ENCODE data around the gene SEPTIN1. TPM values are rescaled to one million over a fixed set of nuclear protein-coding genes. Genes with fewer than 3 reads are reported as not detected.

Gene SEPTIN1
- total RNA-seq, 2 donors from 2014 or later, result 1.1 to 2.3 TPM

- TF ChIP-seq CTCF (conservative IDR thresholded peaks at IDR 0.05), result no peak
- DNase-seq, result no peak
- peaks cover 4% of the 10 kb centered on the region for H3K27me3 Mint-ChIP-seq (ENCODE audit: insufficient read depth)
- Histone ChIP-seq H3K4me3 (ENCODE audit: low read length) (peak overlapping the region; percentile 93), H3K9me3 (ENCODE audit: control insufficient read depth, low read length) (no peaks in the 10 kb centered on the region), H3K36me3 (ENCODE audit: control insufficient read depth, insufficient read depth, low read length) (peaks cover 8% of the 10 kb centered on the region), H3K27ac (ENCODE audit: low read depth, low read length) (peak overlapping the region; percentile 94), H3K27me3 (ENCODE audit: control insufficient read depth, insufficient read depth, low read length, poor library complexity, severe bottlenecking) (no peaks in the 10 kb centered on the region), H3K4me1 (ENCODE audit: control insufficient read depth, insufficient read depth, low read length) (peaks cover 6% of the 10 kb centered on the region), H3K9ac (ENCODE audit: extremely low read depth, low read length, poor library complexity, severe bottlenecking) (peak overlapping the region; percentile 75)
- no peaks in the 10 kb centered on the region for H3K9me3 Mint-ChIP-seq
- peak overlapping the region; percentile 92 for H3K4me3 Mint-ChIP-seq
- WGBS, 2 experiments (ENCODE audit: insufficient coverage in 1 of 2, insufficient read length in 1 of 2), result 18 to 25% methylated on average over 8 to 27 of the region's 27 CpGs
- H3K36me3 Mint-ChIP-seq (ENCODE audit: low read depth), result peaks cover 3% of the 10 kb centered on the region
- peak overlapping the region; percentile 100 for H3K27ac Mint-ChIP-seq
- peaks cover 10% of the 10 kb centered on the region for H3K4me1 Mint-ChIP-seq
Measured at GRCh38 chr16:30379158-30379783, 3.1 kb downstream of the SEPTIN1 start.

GRCh38 chr16:30378236-30379157, 3.9 kb downstream of the SEPTIN1 start:
- peak overlapping the region; percentile 91 for H3K9ac ChIP-seq (ENCODE audit: extremely low read depth, low read length, poor library complexity, severe bottlenecking)
- peak overlapping the region; percentile 100 for H3K27ac ChIP-seq (ENCODE audit: low read depth, low read length)
- peak overlapping the region; percentile 100 for H3K27ac Mint-ChIP-seq
- peak overlapping the region; percentile 93 for H3K4me3 ChIP-seq (ENCODE audit: low read length)
- H3K27me3 Mint-ChIP-seq (ENCODE audit: insufficient read depth), result peaks cover under 1% of the 10 kb centered on the region
- H3K27me3 ChIP-seq (ENCODE audit: control insufficient read depth, insufficient read depth, low read length, poor library complexity, severe bottlenecking), result no peaks in the 10 kb centered on the region
- peaks cover 10% of the 10 kb centered on the region for H3K4me1 Mint-ChIP-seq
- WGBS, 2 experiments (ENCODE audit: insufficient coverage in 1 of 2, insufficient read length in 1 of 2), result 0% methylated on average over 30 to 67 of the region's 67 CpGs
- peak; percentile 17 for TF ChIP-seq CTCF (conservative IDR thresholded peaks at IDR 0.05)
- H3K36me3 Mint-ChIP-seq (ENCODE audit: low read depth), result peaks cover 3% of the 10 kb centered on the region
- peak; percentile 100 for DNase-seq
- H3K9me3 Mint-ChIP-seq, result no peaks in the 10 kb centered on the region
- peaks cover 8% of the 10 kb centered on the region for H3K36me3 ChIP-seq (ENCODE audit: control insufficient read depth, insufficient read depth, low read length)
- no peaks in the 10 kb centered on the region for H3K9me3 ChIP-seq (ENCODE audit: control insufficient read depth, low read length)
- peak overlapping the region; percentile 92 for H3K4me3 Mint-ChIP-seq
- H3K4me1 ChIP-seq (ENCODE audit: control insufficient read depth, insufficient read depth, low read length), result peaks cover 6% of the 10 kb centered on the region

- Histone ChIP-seq H3K36me3 (ENCODE audit: control insufficient read depth, insufficient read depth, low read length) (peaks cover 8% of the 10 kb centered on the region), H3K9ac (ENCODE audit: extremely low read depth, low read length, poor library complexity, severe bottlenecking) (peak overlapping the region; percentile 91), H3K9me3 (ENCODE audit: control insufficient read depth, low read length) (no peaks in the 10 kb centered on the region), H3K27ac (ENCODE audit: low read depth, low read length) (peak overlapping the region; percentile 100), H3K4me3 (ENCODE audit: low read length) (peak overlapping the region; percentile 79), H3K4me1 (ENCODE audit: control insufficient read depth, insufficient read depth, low read length) (peaks cover 6% of the 10 kb centered on the region), H3K27me3 (ENCODE audit: control insufficient read depth, insufficient read depth, low read length, poor library complexity, severe bottlenecking) (no peaks in the 10 kb centered on the region)
- H3K4me3 Mint-ChIP-seq, result peak overlapping the region; percentile 92
- 3 to 7% methylated on average over 3 to 39 of the region's 39 CpGs for WGBS, 2 experiments (ENCODE audit: insufficient coverage in 1 of 2, insufficient read length in 1 of 2)
- DNase-seq, result peak; percentile 95
- peaks cover 10% of the 10 kb centered on the region for H3K4me1 Mint-ChIP-seq
- peak overlapping the region; percentile 100 for H3K27ac Mint-ChIP-seq
- H3K9me3 Mint-ChIP-seq, result no peaks in the 10 kb centered on the region
- TF ChIP-seq CTCF (conservative IDR thresholded peaks at IDR 0.05), result no peak
- no peaks in the 10 kb centered on the region for H3K27me3 Mint-ChIP-seq (ENCODE audit: insufficient read depth)
- H3K36me3 Mint-ChIP-seq (ENCODE audit: low read depth), result peaks cover 3% of the 10 kb centered on the region
Measured at GRCh38 chr16:30377812-30378235, 4.5 kb downstream of the SEPTIN1 start.
